GM21423 (cell line): ENCODE results near the gene PLXNA2.

Experiments used
- ATAC-seq: cut with Tn5 transposase; IDR thresholded peaks from one replicate; pipeline ENCODE4 v1.9.1; 2021; ENCODE audit warnings: mild to moderate bottlenecking, moderate library complexity; ENCODE audit not compliant: unreplicated experiment

PLXNA2 gene

GRCh38 chr1:208182880-208183645, 61.1 kb downstream of the PLXNA2 start:
- no peak for ATAC-seq

GRCh38 chr1:208181364-208181763, 62.8 kb downstream of the PLXNA2 start:
- ATAC-seq, result no peak

- no peak for ATAC-seq
Measured at GRCh38 chr1:208180421-208180820, 63.8 kb downstream of the PLXNA2 start.

GRCh38 chr1:208179961-208180409, 64.2 kb downstream of the PLXNA2 start:
- ATAC-seq, result no peak

GRCh38 chr1:208179263-208179816, 64.8 kb downstream of the PLXNA2 start:
- no peak for ATAC-seq

GRCh38 chr1:208178091-208178529, 66.1 kb downstream of the PLXNA2 start:
- no peak for ATAC-seq

GRCh38 chr1:208177656-208178055, 66.5 kb downstream of the PLXNA2 start:
- no peak for ATAC-seq

- no peak for ATAC-seq
Measured at GRCh38 chr1:208176649-208177048, 67.5 kb downstream of the PLXNA2 start.

- no peak for ATAC-seq
Measured at GRCh38 chr1:208175508-208175895, 68.7 kb downstream of the PLXNA2 start.

GRCh38 chr1:208174731-208175507, 69.3 kb downstream of the PLXNA2 start:
- no peak for ATAC-seq

GRCh38 chr1:208174200-208174599, 70.0 kb downstream of the PLXNA2 start:
- no peak for ATAC-seq

GRCh38 chr1:208173749-208174148, 70.4 kb downstream of the PLXNA2 start:
- no peak for ATAC-seq

GRCh38 chr1:208172423-208173145, 71.6 kb downstream of the PLXNA2 start:
- no peak for ATAC-seq

GRCh38 chr1:208171616-208172422, 72.4 kb downstream of the PLXNA2 start:
- ATAC-seq, result no peak

GRCh38 chr1:208170252-208170651, 73.9 kb downstream of the PLXNA2 start:
- no peak for ATAC-seq

GRCh38 chr1:208169081-208169879, 74.9 kb downstream of the PLXNA2 start:
- ATAC-seq, result no peak

- ATAC-seq, result no peak
Measured at GRCh38 chr1:208167261-208167869, 76.8 kb downstream of the PLXNA2 start.

- no peak for ATAC-seq
Measured at GRCh38 chr1:208166340-208167138, 77.6 kb downstream of the PLXNA2 start.
